Activated CD8-positive, alpha-beta T cell treated with anti-CD3 and anti-CD28 coated beads for 36 hours (primary cell): ENCODE results near the gene MEGF11. TPM values are rescaled to one million over a fixed set of nuclear protein-coding genes. Genes with fewer than 3 reads are reported as not detected.

Experiments used
- ATAC-seq: fragments of 200-7000 bp; cut with Tn5 transposase; one replicate; pipeline ENCODE4 v1.10.0; 2021; ENCODE audit warnings: mild to moderate bottlenecking, moderate library complexity
- CTCF ChIA-PET: fragments of 350-600 bp; sonication (Branson Sonifier 250); formaldehyde crosslinking; loops from one replicate; lab custom pipeline; 2021; ENCODE audit warnings: antibody characterized with exemption; lab: Charles Lee
- POLR2A ChIA-PET: fragments of 350-600 bp; sonication (Branson Sonifier 250); formaldehyde crosslinking; loops from one replicate; lab custom pipeline; 2021; ENCODE audit warnings: antibody characterized with exemption; lab: Charles Lee
- DNase-seq: peaks from one replicate; pipeline ENCODE4 v3.0.0-alpha.2; 2020
- H3K27ac Mint-ChIP-seq: one replicate; pipeline ENCODE4 v1.8.0; 2021; ENCODE audit warnings: mild to moderate bottlenecking, mixed read lengths
- H3K27me3 Mint-ChIP-seq: one replicate; pipeline ENCODE4 v1.8.0; 2021; ENCODE audit warnings: mixed read lengths
- H3K36me3 Mint-ChIP-seq: one replicate; pipeline ENCODE4 v1.8.0; 2021; ENCODE audit warnings: low read depth, mixed read lengths
- H3K4me1 Mint-ChIP-seq: one replicate; pipeline ENCODE4 v1.8.0; 2021; ENCODE audit warnings: low read depth, mixed read lengths
- H3K4me3 Mint-ChIP-seq: one replicate; pipeline ENCODE4 v1.8.0; 2021; ENCODE audit warnings: mild to moderate bottlenecking, moderate library complexity, mixed read lengths
- H3K9me3 Mint-ChIP-seq: one replicate; pipeline ENCODE4 v1.8.0; 2021; ENCODE audit warnings: mixed read lengths
- intact Hi-C: fragments of 100-400 bp; cut with micrococcal nuclease; formaldehyde crosslinking; loops from one replicate; pipeline ENCODE4 v1.10.0; 2022
- total RNA-seq, 2 experiments: library from RNA; stranded (reverse); gene quantifications; one replicate each; pipeline ENCODE4 v1.2.3, GENCODE V29; 2021
- TF ChIP-seq, protein P1 (sequence below): fragments of 200-600 bp; IDR thresholded peaks from one replicate; pipeline ENCODE4 v1.8.0; 2022; ENCODE audit warnings: antibody characterized with exemption, mild to moderate bottlenecking

Gene MEGF11
- total RNA-seq, 2 experiments from 2014 or later, result not detected

DNA sequence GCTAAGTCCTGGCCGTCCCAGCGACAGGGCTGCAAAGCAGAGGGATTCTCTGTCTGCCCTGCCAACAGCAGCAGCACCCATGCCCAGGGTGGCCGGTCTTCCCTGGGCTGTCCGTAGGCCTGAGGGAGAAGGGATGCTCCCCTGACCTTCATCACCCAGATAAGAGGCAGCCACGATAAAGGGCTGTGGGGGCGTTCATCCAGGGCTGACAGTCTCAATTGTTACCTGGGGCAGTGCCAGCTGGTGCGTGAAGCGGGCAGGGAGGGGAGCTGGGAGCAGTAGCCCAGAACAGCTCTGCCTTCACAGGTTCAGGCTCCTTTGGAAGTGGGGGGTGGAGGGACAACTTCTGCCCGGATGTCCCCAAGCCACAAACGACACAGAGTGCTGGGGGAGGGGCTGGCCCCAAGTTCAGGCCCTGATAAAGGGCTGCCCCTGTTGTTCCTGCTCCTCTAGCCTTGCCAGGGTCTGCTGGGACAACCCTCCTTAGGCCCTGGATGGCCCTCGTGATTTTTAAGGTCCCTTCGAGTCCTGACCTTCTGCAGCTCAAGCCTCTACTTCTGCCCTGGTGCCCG, 289.6 kb downstream of the MEGF11 start:
- intact Hi-C loops, result no loop called here
- TF ChIP-seq, protein P1, sequence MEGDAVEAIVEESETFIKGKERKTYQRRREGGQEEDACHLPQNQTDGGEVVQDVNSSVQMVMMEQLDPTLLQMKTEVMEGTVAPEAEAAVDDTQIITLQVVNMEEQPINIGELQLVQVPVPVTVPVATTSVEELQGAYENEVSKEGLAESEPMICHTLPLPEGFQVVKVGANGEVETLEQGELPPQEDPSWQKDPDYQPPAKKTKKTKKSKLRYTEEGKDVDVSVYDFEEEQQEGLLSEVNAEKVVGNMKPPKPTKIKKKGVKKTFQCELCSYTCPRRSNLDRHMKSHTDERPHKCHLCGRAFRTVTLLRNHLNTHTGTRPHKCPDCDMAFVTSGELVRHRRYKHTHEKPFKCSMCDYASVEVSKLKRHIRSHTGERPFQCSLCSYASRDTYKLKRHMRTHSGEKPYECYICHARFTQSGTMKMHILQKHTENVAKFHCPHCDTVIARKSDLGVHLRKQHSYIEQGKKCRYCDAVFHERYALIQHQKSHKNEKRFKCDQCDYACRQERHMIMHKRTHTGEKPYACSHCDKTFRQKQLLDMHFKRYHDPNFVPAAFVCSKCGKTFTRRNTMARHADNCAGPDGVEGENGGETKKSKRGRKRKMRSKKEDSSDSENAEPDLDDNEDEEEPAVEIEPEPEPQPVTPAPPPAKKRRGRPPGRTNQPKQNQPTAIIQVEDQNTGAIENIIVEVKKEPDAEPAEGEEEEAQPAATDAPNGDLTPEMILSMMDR, result no peak
- Mint-ChIP-seq H3K27ac (no peak overlapping the region), H3K9me3 (no peaks in the 10 kb centered on the region), H3K4me3 (no peak overlapping the region), H3K36me3 (no peaks in the 10 kb centered on the region), H3K27me3 (peaks cover 12% of the 10 kb centered on the region), H3K4me1 (no peaks in the 10 kb centered on the region)
- no peak for DNase-seq
- no peak for ATAC-seq
- ChIA-PET POLR2A (no interaction called here), CTCF (no interaction called here)

DNA sequence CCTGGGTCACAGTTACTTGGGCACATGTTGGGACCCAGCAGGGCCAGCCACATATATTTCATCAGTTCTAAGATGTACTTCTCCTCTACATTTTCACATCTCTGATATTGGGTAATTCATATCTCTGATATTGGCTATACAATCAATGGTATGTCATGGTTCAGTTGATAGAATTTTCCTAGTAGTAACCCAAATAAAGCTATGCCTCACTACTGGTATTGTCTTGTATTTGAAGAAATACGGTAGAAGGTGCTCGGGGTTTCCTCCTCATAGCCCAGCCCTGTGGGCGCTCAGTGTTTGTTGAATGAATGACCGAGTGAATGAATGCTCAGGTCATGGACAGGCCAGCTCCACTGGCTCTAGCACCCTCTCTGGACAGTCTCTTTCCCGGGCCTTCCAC, 290.2 kb downstream of the MEGF11 start:
- no peak for ATAC-seq
- intact Hi-C loops, result no loop called here
- no peak for DNase-seq
- CTCF ChIA-PET, result interaction anchor here (0.9 kb wide), 1 partner anchor 18 kb away, joined by 3 read pairs; no protein-coding TSS in a partner anchor
- peaks cover 12% of the 10 kb centered on the region for H3K27me3 Mint-ChIP-seq
- no peaks in the 10 kb centered on the region for H3K9me3 Mint-ChIP-seq
- POLR2A ChIA-PET, result no interaction called here
- H3K4me3 Mint-ChIP-seq, result no peak overlapping the region
- TF ChIP-seq, protein P1, result no peak
- no peaks in the 10 kb centered on the region for H3K36me3 Mint-ChIP-seq
- no peak overlapping the region for H3K27ac Mint-ChIP-seq
- no peaks in the 10 kb centered on the region for H3K4me1 Mint-ChIP-seq

DNA sequence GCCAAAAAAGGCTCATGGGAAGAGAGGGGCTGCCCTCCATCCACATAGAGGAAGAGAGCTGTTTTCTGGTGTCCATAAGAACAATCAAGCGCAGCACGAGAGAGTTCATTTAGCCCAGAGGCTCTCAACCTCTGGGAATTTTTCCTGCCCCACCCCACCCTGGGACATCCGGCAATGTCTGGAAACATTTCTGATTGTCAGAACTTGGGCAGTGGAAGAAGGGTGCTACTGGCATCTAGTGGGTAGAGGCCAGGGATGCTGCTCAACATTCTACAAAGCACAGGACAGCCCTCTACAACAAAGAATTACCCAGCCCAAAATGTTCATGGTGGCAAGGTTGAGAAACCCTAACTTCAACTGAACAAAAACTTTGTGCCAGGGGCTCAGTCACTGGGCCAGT, 291.4 kb downstream of the MEGF11 start:
- no peaks in the 10 kb centered on the region for H3K4me1 Mint-ChIP-seq
- no peak for ATAC-seq
- DNase-seq, result no peak
- no peaks in the 10 kb centered on the region for H3K36me3 Mint-ChIP-seq
- intact Hi-C loops, result no loop called here
- H3K9me3 Mint-ChIP-seq, result no peaks in the 10 kb centered on the region
- TF ChIP-seq, protein P1, result no peak
- no peak overlapping the region for H3K27ac Mint-ChIP-seq
- H3K27me3 Mint-ChIP-seq, result peaks cover 9% of the 10 kb centered on the region
- no peak overlapping the region for H3K4me3 Mint-ChIP-seq
- CTCF ChIA-PET, result no interaction called here
- POLR2A ChIA-PET, result no interaction called here

DNA sequence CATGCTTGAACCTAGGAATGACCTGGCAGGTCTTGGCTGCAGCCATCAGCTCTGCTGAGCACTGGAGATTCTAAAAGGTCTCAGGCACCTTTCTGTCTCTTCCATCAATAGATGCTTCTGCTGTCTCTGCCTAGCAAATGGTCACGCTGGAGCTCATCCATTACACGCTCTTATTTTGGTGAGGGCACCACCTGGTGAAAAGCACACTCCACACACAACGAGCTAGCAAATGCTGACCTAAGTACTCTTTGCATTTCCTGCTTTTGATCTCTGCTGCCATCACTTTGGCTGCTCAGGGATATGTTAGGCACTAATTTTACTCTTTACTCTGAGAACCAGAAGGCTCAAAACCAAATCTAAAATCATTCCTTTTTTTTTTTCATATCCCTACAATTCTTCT, 293.0 kb downstream of the MEGF11 start:
- intact Hi-C loops, result no loop called here

DNA sequence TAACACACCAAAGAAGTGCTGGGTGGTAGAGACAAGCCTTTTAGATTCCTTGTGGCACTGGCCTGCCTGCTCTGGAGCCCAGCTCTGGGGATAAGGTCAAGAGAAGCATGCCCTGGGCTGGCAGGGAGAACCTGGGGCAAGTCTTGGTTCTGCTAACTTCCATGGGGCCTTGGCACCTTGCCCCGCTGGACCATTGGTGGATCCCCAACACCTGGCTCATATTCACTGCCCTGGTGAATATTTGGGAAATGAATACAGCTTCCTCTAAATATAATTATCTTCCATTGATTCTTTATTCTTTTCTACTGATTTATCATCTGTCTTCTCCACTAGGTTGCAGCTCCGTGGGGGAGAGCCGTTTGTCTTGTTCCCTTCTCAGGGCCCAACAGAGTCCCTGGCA, 294.7 kb downstream of the MEGF11 start:
- TF ChIP-seq, protein P1, result no peak
- ChIA-PET POLR2A (interaction anchor here (0.6 kb wide), 1 partner anchor 585 kb away, joined by 3 read pairs; no protein-coding TSS in a partner anchor), CTCF (interaction anchor here (1.3 kb wide), 1 partner anchor 10 kb away, joined by 3 read pairs; no protein-coding TSS in a partner anchor)
- Mint-ChIP-seq H3K27me3 (peaks cover 4% of the 10 kb centered on the region), H3K9me3 (no peaks in the 10 kb centered on the region), H3K36me3 (no peaks in the 10 kb centered on the region), H3K4me3 (no peak overlapping the region), H3K4me1 (no peaks in the 10 kb centered on the region), H3K27ac (no peak overlapping the region)
- ATAC-seq (no peak), DNase-seq (no peak)
- intact Hi-C loops, result no loop called here

More for the DNA sequence above, 293.0 kb downstream of the MEGF11 start:
- H3K9me3 Mint-ChIP-seq, result no peaks in the 10 kb centered on the region
- no peaks in the 10 kb centered on the region for H3K36me3 Mint-ChIP-seq
- H3K4me1 Mint-ChIP-seq, result no peaks in the 10 kb centered on the region
- CTCF ChIA-PET, result no interaction called here
- TF ChIP-seq, protein P1, result no peak
- H3K27ac Mint-ChIP-seq, result no peak overlapping the region
- H3K4me3 Mint-ChIP-seq, result no peak overlapping the region
- POLR2A ChIA-PET, result no interaction called here
- H3K27me3 Mint-ChIP-seq, result peaks cover 4% of the 10 kb centered on the region
- ATAC-seq, result no peak
- DNase-seq, result no peak
